Stimulated activated CD8-positive, alpha-beta memory T cell treated with anti-CD3 and anti-CD28 coated beads, Interleukin-7, amount 100 ng/mL, for 1 hour (primary cell): ENCODE measurements around the gene SUSD6.

Experiments
- DNase-seq, 2 donors: peaks; one replicate each; pipeline ENCODE4 v3.0.0-alpha.2; 2020; ENCODE audit warnings: low read depth in 2 of 2

SUSD6 gene

DNA sequence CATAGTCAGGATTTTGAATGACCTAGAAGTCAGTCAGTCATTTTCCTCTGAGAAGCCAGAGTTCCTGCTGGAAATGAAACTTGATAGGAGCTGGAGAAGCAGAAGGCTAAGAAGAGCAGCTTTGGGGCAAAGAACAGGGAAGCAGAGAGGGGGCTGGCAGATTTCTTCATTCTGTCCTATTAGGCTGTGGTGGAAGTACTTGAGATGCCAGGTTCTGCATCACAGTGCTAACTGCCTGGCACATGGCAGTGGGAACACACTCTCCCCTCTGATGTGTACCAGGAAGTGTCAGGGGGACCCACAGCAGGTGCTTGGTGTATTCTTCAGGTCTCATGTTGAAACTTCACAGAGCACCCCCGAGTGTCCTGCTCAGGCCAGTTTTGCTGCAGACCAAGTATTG is 61.0 kb downstream of the SUSD6 start:
- no peak for DNase-seq

DNA sequence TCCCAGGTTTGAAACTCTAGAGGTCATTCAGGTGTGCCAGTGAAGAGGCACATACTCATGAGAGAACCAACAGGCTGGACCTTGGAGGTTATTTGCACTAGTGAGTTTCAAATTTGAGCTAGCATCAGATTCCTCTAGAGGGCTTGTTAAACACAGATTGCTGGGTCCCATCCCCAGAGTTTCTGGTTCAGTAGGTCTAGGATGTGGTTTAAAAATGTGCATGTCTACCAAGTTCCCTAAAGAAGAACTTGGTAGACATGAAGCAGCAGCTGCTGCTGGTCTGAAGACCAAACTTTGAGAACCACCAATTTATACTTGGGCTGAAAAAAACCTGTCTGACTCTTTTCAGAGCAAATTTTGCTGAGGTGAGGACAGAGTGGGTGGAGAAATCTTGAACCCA is 61.7 kb downstream of the SUSD6 start:
- no peak for DNase-seq

DNA sequence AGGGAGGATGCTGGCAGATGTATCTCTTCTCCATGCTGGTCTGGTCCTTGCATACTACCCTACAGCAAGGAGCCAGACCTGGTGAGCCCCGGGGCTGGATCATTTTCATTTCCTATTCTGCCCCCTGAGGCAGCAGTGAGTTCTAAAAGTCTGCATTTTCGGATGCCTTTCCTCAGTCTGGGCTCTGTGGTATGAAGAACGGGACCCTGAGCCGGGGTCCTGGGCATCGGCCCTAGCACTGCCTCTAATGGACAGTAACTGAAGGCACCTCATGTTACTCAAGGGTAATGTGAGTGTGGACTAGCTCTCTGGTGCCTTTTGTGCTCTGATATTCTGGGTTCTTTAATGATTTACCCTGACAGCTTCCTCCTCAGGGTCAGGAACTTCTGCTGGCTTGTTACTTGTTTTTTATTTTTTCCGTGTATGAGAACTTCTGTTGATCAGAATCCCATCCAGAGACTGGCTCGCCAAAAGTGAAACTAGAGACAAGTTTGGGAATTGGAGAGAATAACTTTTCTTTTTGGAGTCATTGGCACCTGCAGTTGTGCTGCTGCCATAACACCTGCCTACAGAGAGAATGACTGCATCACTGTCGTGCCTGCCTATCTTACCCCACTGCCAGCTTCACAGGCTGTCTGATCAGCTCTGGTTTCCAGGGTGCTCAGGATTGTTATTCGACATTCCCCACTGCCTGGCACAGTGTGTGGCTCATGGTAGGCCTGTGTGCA is 62.3 kb downstream of the SUSD6 start:
- no peak for DNase-seq

DNA sequence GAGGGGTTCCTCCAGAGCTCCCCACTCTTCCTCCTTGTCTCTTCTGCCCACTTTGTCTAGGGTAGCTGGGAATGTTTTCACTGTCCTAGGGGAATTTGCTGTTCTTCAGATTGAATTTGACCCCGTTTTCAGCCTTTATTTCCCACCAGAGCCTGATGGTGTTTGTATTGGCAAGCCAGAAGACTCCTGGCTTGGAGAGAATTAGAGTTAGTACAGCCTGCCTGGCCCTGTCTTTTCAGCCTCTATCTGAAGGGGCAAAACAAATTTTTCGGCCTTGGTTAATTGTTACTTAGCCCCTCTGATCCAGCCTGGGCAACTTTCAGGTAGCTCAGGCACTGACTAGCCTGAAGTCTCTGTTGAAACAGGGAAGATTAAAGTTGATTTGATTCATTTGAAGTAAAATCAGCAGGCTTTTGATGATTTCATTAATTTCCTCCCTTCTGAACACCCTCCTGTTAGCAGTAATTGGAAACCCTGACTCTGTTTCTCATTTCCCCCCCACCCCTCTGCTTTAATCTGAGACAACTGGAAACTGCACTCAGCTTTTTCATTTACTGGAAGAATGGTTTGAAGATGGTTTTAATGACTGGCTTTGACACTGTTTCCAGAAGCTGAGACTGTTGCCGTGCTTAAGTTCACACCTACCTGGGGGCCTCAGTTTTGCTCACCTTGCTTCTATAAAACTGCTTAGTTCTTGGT is 63.3 kb downstream of the SUSD6 start:
- DNase-seq = no peak

DNA sequence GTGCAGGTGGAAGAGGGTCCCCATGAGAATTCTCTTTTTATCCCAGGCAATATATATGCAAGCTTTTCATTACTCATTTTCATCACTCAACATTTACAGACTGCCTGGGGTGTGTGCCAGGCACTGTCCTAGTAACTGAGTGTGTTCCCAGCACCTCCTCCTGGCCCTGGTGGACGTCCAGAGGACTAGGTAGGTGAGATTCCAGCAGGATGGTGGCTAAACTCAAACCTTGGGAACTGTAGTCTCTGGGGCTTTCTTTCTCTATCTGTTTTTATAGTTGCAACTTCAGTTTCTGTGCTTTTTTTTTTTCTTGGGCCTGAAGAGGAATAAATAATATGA is 63.8 kb downstream of the SUSD6 start:
- no peak for DNase-seq

DNA sequence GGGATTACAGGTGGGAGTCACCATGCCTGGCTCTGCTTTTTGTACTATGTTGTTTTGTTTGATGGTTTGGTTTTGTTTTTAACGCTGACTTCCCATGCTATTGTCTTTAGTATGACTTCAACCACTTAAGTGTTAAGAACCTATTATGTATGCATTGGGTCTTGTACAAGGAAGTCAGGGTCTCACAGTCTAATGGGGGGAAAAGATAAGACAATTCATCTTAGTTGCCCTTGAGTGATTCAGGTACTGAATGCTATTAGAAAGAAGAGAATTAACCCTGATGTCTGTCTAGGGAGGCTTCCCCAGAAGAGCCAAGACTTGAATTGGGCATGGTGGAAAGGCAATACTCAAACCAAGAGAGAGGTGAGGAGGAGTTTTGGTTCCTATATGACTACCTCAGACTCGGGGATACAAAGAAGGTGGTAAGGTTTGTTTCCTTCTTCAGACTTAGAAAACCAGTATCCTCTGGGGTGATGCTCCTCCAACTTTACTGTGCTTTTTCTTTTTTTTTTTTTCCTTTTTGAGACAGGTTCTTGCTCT is 64.6 kb downstream of the SUSD6 start:
- DNase-seq = no peak

DNA sequence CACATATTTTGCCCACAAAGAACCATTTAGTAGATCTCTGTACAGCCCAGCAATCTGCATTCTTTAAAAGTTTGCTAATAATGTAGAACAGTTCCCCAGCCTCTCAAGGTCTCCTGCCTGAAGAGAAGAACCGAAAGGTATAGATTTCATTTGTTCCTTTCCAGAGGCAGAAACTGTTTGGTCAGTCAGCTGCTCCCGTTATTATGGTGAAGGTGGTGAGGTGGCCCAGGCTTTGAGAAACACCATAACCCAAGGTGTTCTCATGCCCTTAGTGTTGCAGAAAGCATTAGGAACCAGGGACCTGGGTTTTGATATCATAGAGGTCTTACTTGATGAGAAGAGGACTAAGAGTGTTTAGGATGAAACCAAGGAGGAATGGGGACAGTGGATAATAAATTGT is 65.3 kb downstream of the SUSD6 start:
- no peak for DNase-seq

DNA sequence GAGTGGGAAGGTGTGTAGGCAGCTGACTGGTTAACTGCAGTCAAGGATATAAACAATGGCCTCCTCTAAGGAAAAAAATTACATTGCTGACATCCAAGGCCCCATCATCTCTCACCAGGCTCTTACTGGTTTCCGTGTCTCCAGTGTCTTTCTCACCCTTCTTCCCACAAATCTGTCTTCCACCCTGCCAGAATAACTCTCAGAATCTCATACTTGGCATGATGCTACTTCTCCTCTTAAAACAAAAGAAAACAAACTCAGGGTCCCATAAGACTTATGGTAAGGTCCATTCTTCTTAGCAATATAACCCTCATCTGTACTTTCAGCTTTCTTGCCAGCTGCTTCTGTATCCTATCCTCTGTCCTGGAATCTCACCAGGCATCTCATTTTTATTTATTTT is 68.9 kb downstream of the SUSD6 start:
- no peak for DNase-seq

DNA sequence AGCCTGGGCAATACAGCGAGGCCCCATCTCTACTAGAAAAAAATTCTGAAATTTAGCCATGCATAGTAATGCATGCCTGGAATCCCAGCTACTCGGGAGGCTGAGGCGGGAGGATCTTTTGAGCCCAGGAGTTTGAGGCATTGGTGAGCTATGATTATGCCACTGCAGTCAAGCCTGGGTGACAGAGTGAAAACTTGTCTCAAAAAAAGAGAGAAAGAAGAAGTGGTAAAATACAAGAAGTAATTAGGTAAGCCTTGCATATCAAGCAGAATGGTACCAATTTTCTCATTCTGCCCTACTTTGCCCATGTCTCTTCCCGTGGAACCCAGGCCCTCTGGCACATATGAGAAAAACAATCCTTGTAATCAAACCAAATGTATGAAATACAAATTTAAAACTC is 70.7 kb downstream of the SUSD6 start:
- no peak for DNase-seq

DNA sequence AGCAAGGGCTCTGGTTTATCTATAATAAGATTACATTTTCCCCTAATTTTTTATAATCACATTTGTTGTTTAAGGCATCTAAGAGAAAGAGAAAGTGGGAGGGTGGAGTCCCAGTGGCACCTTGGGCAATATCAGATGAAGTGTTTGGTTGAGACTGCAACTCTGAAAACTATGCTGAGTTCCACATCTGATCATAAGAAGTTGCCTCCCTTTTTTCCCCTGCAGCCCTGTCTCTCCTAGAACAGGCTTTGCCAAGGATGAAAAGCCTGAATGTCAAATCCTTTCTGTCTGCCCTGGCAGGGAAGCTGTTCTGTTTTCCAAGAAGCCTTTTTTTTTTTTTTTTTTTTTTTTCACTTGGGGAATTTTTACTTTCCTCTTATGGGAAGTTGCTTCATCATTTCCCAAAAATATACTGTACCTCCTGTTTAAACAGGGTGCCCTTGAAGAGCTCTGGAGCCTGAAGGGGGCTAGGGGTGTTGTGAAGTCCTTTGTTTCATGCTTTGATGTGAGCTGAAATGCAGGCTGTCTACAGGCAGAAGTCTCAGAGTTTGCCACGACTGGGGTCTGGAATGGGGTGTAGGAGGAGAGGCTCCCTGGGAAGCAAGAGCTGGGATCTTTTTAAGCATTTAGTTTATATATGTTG is 71.3 kb downstream of the SUSD6 start:
- no peak for DNase-seq

DNA sequence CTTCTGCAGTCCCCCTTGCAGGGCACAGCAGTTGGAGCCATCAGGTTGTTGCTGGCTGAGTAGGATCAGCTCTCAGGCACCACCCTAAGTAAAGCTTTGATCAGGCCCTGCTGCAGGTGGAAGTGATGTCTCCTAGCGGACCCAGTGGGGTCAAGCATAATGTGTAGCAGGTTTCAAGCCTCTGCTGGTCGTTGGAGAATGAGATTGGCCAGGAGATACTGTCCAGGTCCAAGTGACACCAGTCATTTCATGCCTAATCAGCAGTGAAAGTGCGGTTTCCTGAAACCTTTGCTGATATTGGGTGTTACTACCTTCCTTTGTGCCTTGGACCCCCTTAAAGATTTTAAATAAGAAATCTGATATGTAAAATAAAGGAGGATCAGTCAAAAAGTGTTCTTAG is 72.6 kb downstream of the SUSD6 start:
- no peak for DNase-seq

DNA sequence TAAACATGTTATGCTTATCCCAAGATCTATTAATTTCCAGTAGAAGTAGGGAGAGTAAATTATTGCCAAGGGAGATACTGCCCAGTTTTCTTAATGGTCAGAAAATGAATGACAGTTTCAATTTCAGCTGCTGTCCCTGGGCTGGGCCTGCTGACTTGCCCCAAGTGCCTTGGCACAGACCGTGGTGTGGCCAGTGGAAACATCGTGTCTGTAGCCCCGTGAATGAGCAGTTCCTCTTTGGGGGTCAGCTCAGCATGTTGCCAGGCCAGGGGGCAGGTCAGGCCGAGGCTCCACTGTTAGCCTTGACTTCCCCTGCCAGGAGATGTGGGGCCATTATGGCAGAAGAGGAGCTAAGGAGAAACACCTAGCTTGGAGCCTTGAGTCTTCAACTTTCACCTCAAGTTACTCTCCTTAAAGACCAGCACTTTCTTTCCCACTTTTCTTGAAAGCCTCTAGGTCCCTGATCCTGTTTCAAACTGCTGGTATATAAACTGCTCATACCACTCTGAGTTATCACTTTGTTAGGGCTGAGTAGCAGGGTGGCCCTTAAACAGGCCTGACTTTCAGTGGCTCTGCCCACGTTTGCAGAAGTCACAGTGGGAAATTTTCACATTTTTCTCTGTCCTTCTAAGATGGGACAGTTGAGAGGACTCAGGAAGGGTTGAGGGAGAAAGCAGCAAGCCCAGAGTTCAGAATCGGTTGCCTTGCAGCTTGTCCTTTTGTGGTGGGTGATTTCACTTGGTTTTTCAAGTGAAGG is 73.2 kb downstream of the SUSD6 start:
- no peak for DNase-seq

DNA sequence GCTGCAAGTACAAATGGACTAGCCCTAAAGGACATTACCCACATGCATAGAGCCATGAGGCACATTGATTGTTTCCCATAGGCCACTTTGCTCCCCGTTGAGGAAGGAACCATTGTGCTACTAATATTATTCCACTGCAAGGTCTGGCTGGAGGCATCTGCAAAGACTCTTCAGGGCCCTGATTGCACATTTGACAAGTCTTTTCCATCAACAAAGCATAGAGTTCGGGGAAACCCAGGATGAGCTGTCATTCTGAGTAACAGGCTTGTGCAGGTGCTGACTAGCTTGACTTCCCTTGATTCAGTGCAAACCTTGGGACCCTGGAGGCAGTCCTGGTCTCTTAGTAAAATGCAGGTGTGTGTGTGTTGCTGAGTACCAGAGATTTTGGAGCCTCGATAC is 73.8 kb downstream of the SUSD6 start:
- DNase-seq = peak; percentile 10 to 14

DNA sequence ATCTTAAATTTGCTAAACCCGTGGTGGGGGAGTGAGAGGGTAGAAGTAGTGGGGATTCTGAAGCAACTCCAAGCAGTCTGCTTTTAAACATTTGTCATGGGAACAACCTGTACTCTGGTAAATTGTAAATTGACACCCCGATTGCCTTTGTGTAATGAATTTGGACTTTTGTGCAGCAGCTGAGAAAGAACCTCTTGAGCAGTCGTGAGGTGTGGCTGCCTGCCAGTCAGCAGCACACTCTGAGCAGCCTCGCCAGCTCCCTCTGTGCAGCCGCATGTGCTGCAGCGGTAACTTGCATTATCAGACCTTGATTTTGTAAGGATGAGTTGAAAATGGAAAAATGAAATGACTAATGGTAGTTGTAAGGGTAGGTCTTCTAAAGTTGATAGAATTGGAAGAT is 74.3 kb downstream of the SUSD6 start:
- DNase-seq = no peak

DNA sequence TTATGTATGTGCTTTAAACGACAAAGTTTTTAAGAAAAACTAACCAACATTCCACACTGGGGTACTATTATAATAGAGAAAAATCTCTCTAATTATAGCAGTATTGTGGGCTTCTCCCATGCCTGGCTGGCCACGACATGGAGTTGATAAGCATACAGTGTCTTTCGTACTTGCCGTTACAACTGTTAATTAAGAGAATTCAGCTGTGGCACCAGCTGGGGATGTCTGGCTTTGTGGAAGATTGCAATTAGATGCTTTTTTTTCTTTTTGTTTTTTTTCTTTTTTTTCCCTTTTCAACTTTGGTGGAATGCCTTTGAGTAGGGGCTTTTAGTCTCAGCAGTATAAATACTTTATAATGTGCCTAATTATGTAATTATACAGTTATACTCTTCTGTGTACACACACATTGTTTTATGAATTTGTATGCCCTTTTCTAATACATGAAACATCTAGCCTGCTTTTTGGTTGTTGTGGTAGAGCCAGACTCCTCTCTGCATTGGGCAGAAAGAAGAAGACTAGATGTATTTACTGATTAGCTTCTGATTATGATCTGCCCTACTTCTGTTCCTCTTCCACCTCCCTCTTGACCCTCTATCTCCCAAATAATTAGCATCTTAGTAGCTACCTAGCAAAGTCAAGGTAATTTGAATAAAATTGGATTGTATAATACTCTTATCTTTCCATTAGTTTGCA is 76.4 kb downstream of the SUSD6 start:
- DNase-seq = no peak

DNA sequence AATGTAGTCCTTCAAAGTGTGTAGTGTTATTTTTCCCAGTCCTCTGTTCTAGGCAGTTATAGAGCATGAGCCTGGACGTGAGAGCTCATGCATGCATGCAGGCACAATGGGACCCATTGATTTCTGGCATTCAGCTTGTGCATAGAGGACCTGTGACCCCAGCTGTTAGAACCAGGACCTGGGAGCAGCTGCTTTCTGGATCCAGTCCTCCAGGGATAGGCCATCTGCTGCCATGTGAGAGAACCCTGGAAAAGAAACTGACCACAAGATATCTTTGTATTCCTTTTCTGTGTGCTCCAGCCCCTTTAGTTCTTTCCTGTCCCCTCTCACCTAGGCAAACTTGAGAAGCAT is 76.9 kb downstream of the SUSD6 start:
- no peak for DNase-seq

DNA sequence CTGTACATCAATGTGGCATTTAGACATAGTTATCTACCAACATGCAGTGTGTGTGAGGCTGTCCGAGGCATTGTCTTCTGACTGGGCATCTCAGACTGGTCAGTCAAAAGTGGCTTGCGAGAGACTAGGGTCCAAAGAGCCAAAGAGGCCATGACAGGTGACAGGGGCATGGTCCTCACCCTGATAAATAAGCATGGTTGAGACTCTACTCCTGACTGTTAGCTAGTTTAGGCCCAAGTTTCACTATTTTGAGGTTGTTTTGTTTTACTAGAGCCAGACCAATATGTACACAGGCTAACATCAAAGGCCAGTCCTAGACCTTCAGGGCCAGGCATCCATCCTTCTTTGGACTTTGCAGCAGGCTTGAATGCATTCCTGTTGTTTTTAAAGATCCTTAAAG is 78.6 kb downstream of the SUSD6 start:
- DNase-seq = no peak

DNA sequence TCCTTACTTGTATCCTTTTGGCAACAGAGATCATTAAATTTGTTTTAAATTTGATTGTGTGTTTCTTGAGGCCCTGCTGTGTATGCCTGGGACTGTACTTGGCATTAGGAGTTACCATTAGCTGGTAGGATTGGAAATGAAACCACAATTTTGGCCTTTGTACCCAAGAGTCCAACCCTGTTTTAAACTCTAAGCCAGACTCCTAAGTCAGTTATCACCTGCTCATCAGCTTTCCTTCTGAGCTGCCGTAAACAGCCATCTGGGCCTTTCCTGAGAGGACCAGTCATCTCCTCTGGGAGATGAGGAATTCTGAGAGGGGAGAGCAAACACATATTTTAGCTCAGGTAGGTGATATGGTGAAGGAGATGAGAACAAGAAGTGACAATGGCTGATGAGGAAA is 81.2 kb downstream of the SUSD6 start:
- no peak for DNase-seq

DNA sequence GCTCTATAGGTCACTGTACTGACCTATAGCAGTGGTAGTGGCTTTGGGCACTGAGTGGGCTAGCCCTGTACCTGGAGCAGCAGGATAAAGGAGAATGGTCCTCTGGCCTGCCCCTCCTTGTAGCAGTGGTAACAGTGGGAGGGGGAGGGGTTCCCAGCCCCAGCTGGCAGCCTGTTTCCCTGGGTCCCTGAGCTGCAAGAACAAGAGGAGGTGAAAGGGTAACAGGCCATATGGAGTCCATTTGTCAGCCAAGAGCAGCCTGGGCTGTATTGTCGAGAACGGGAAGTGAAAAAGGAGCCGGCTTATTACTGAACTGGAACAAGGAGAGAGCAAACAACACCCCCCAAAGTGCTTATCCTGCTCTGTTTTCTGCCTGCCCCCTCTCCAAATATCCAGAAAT is 81.7 kb downstream of the SUSD6 start:
- no peak for DNase-seq

DNA sequence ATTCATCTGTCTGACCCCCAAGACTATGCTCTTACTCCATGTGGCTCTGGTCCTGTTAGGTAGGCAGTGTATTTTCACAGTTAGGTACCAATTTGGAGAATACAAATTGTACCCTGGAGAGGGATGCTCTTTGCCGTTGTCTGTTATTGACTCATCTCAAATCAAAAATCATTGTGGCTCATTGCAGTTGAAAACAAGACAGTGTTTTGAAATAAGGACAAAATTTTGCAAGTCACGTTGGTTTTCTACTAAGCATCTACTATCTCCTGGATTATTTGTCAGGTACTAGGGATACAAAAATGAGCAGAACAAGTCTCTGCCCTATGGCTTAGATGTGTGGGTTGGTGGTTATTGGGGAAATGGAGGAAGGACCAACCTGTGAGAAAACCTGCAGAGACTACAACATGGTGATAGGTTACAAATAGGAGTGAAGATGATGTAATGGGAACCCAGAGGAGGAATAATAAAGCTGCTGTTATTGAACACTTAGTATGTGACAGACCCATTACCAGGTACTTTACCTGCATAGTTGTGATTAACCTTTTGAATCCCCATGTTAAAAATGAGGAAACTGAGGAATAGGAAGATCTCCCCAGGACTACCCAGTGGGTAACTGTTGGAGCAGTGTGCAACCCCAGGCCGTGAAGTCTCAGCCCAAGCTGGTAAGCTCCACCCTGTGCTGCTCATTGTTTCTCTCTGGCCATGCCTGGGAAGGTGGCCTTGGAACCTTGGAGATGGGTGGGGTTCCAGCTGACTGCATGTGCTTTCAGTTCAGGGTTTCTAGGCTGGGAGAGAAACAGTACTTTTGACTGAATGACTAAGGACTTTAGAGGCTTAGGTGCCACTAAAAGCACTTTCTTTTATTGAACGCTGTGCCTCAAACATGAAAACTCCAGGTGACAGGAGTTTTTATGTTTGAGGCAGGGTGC is 82.7 kb downstream of the SUSD6 start:
- DNase-seq = no peak
